Measurements from ENCODE around the gene LMOD1.
"Not testable (repeated sequence)": the region's sequence is repeated elsewhere in the genome, so short reads cannot be mapped to it uniquely, and the experiment has no call there.

LMOD1 gene

GRCh38 chr1:201917362-201918033 is 28.9 kb downstream of the LMOD1 start:
- no peak overlapping the region for H3K4me3 ChIP-seq
- no peaks in the 10 kb centered on the region; the same call in 1 of the 2 replicates for H3K27me3 ChIP-seq (ENCODE audit: low read depth)
- H3K4me1 ChIP-seq: no peaks in the 10 kb centered on the region
- in situ Hi-C loops (cut with MboI; ENCODE audit: low sequenced_read_pairs): no loop called here
- DNase-seq (ENCODE audit: low spot score in 2 of 2): no peak
- no peaks in the 10 kb centered on the region for H3K36me3 ChIP-seq (replicated peaks)
- H3K9me3 ChIP-seq: no peaks in the 10 kb centered on the region

- peak in 1 of 2 experiments; percentile 25 for DNase-seq (ENCODE audit: low spot score in 2 of 2)
- Histone ChIP-seq H3K36me3 (replicated peaks) (no peaks in the 10 kb centered on the region), H3K27me3 (ENCODE audit: low read depth) (no peaks in the 10 kb centered on the region; the same call in 1 of the 2 replicates), H3K4me3 (no peak overlapping the region), H3K4me1 (no peaks in the 10 kb centered on the region), H3K9me3 (no peaks in the 10 kb centered on the region)
- in situ Hi-C loops (cut with MboI; ENCODE audit: low sequenced_read_pairs): no loop called here
These were observed 29.6 kb downstream of the LMOD1 start for GRCh38 chr1:201916649-201917249.

DNA sequence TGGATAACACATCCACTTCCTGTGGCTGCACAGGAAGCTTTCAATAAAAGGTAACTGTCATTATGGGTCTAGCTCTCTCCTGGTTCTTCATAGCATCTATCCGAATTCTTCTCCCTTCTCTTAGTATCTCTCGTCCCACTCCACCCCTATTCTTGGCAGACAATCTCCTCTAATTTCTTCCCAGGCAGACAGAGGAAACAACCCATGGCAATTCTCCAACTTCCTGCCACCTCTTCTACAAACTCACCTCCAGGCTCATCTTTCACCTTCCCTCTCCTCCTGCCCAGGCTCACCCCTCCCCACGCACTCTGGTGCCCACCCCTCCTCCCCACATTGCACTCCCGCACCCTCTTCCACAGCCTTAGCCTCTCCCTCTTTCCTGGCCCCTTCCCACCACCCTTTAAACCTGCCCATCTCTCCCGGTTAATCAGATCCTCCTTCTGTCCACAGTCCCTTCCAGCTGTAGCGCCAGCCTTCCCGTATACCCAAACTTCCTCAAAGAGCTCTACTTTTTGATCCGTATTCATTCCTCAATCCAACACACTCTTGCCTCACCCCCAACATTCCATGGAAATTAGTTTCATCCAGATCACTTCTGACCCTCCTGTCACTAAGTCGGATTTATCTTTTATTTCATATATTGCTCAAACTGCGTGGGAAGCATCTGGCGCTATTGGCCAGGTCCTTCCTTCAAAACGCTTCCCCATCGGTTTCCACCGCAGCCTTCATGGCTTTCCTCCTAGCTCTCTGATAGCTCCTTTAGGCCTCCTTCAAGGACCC is 31.7 kb downstream of the LMOD1 start:
- no peak for DNase-seq (ENCODE audit: low spot score in 2 of 2)
- no peaks in the 10 kb centered on the region for H3K4me1 ChIP-seq
- H3K27me3 ChIP-seq (ENCODE audit: low read depth): no peaks in the 10 kb centered on the region; the same call in 1 of the 2 replicates
- no peak overlapping the region for H3K4me3 ChIP-seq
- no peaks in the 10 kb centered on the region for H3K9me3 ChIP-seq
- in situ Hi-C loops (cut with MboI; ENCODE audit: low sequenced_read_pairs): no loop called here
- no peaks in the 10 kb centered on the region for H3K36me3 ChIP-seq (replicated peaks)

DNA sequence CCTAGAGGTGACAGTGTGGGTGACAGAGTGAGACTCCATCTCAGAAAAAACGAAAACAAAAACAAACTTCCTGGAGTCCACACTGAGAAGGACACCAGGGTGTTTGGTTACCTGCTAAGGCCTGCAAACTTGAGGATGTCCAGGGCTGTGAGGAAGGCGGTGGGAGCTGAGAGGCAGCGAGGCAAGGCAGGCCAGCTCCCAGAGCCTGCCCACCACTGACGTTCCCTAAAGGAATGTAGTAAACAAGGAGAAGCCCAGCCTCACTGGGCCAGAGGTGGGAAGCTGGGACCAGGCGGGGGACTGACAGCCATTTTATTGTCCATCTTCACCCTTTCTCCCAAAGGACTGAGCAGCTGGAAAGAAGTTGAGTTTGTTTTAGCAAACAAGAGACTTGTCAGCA is 33.5 kb downstream of the LMOD1 start:
- DNase-seq (ENCODE audit: low spot score in 2 of 2): no peak

DNA sequence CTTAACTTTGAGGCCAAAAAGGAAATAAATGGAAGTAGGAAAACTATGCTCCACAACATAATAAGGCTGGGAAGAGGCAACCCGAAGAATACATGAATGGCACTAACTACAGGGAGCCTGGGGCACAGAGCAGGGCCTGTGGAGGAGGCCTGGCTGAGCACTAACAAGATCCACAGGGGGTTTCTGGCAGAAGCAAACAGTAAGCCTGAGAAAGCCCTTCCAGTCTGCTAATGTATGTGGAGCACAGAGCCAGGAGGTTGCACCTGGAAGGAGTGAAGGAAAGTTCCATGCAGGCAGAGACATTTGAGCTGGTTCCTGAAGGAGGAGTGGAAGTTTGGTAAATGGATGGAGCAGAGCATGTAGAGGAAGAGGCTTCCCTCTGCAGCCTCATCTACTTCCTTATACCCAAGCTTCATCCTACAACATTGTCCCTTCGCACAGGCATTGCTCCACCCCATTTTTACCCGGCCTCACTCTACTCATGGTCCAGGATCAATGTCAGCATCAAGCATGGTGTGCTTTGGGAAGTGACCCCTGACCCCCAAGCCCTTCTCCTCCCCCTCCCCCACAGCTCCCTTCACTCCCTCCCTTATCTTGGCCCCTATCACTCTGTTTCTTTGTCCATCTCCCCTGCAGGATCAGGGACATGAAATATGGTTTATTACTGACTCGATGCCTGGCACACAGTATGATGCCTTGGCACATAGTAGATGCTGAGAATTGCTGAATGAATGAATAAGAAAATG is 34.3 kb downstream of the LMOD1 start:
- H3K9me3 ChIP-seq: no peaks in the 10 kb centered on the region
- H3K4me1 ChIP-seq: no peaks in the 10 kb centered on the region
- DNase-seq (ENCODE audit: low spot score in 2 of 2): no peak
- no peaks in the 10 kb centered on the region for H3K36me3 ChIP-seq (replicated peaks)
- H3K27me3 ChIP-seq (ENCODE audit: low read depth): no peaks in the 10 kb centered on the region; the same call in 1 of the 2 replicates
- no peak overlapping the region for H3K4me3 ChIP-seq
- in situ Hi-C loops (cut with MboI; ENCODE audit: low sequenced_read_pairs): no loop called here

More for the DNA sequence above, 33.5 kb downstream of the LMOD1 start:
- H3K4me1 ChIP-seq: no peaks in the 10 kb centered on the region
- no peak overlapping the region for H3K4me3 ChIP-seq
- H3K27me3 ChIP-seq (ENCODE audit: low read depth): no peaks in the 10 kb centered on the region; the same call in 1 of the 2 replicates
- in situ Hi-C loops (cut with MboI; ENCODE audit: low sequenced_read_pairs): no loop called here
- no peaks in the 10 kb centered on the region for H3K36me3 ChIP-seq (replicated peaks)
- H3K9me3 ChIP-seq: no peaks in the 10 kb centered on the region

DNA sequence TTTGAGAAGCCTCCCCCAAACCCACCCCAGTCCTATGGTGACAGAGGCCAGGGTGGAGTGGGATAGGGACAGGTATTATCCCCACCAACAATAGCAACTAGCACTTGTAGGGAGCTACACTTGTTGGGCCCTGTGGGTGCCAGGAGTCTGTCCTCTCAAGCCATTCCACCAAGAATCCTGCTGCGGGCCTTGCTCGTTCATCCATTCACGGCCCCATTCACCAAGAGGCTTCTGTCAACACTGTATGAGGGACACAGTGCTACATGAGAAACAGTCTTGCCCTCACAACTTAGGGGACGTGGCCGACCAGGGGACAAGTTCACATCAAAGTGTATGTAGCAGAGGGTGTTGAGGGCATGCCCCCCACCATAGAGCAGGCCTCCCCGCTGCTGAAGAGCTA is 38.7 kb downstream of the LMOD1 start:
- no peak for DNase-seq (ENCODE audit: low spot score in 2 of 2)
- Histone ChIP-seq H3K9me3 (no peaks in the 10 kb centered on the region), H3K27me3 (ENCODE audit: low read depth) (no peaks in the 10 kb centered on the region), H3K4me3 (no peak overlapping the region), H3K36me3 (replicated peaks) (no peaks in the 10 kb centered on the region), H3K4me1 (no peaks in the 10 kb centered on the region)
- in situ Hi-C loops (cut with MboI; ENCODE audit: low sequenced_read_pairs): no loop called here

- H3K36me3 ChIP-seq (replicated peaks): no peaks in the 10 kb centered on the region
- H3K27me3 ChIP-seq (ENCODE audit: low read depth): no peaks in the 10 kb centered on the region
- no peak for DNase-seq (ENCODE audit: low spot score in 2 of 2)
- no peak overlapping the region for H3K4me3 ChIP-seq
- H3K9me3 ChIP-seq: no peaks in the 10 kb centered on the region
- in situ Hi-C loops (cut with MboI; ENCODE audit: low sequenced_read_pairs): no loop called here
- H3K4me1 ChIP-seq: no peaks in the 10 kb centered on the region
These were observed 40.0 kb downstream of the LMOD1 start for GRCh38 chr1:201906336-201906735.

- Histone ChIP-seq H3K27me3 (ENCODE audit: low read depth) (no peaks in the 10 kb centered on the region), H3K4me3 (no peak overlapping the region), H3K36me3 (replicated peaks) (no peaks in the 10 kb centered on the region), H3K4me1 (no peaks in the 10 kb centered on the region), H3K9me3 (no peaks in the 10 kb centered on the region)
- no peak for DNase-seq (ENCODE audit: low spot score in 2 of 2)
- in situ Hi-C loops (cut with MboI; ENCODE audit: low sequenced_read_pairs): no loop called here
These were observed 41.0 kb downstream of the LMOD1 start for GRCh38 chr1:201905234-201905890.

DNA sequence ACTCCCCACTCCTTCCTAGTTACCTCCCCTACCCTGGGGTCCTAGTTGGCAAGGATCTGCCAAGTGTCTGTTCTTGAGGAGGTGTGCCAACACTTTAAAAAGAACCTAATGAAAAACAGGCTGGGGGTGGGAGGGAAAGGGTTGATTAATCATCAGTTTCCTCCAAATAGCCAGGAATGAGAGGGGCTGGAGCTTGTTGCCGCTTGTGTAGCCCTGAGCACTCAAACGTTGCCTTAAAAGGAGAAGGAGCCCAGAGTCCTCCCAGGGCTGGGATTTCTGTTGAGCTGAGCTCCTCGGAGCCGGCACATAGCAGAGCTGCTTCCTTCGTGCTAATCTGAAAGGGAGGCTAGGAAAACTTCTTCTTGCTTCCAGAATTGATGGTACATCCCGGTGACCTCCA is 41.8 kb downstream of the LMOD1 start:
- in situ Hi-C loops (cut with MboI; ENCODE audit: low sequenced_read_pairs): no loop called here
- no peaks in the 10 kb centered on the region for H3K4me1 ChIP-seq

DNA sequence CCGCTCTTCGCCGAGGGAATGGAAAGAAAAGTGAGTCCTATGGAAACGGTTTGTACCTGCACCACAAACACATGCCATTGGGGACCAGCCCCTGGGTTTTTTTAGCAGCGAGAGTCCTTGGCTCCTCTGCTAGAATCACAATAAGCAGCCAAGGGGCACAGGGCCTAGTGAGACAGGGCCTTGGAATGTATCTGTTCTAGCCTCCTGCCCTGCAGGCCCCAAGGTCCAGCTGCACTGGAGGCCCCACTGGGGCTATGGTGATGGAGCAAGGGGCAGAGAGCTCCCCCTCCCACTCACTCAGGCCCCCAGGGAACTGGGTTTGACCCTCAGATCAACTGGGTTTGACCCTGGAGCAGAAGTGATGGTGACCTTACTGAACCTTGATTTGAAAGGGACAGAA is 43.2 kb downstream of the LMOD1 start:
- Histone ChIP-seq H3K4me3 (no peak overlapping the region), H3K4me1 (no peaks in the 10 kb centered on the region), H3K9me3 (no peaks in the 10 kb centered on the region), H3K27me3 (ENCODE audit: low read depth) (peaks cover 12% of the 10 kb centered on the region; the same call in 1 of the 2 replicates), H3K36me3 (replicated peaks) (no peaks in the 10 kb centered on the region)
- DNase-seq (ENCODE audit: low spot score in 2 of 2): no peak
- in situ Hi-C loops (cut with MboI; ENCODE audit: low sequenced_read_pairs): no loop called here

More for the DNA sequence above, 41.8 kb downstream of the LMOD1 start:
- Histone ChIP-seq H3K4me3 (no peak overlapping the region), H3K36me3 (replicated peaks) (no peaks in the 10 kb centered on the region), H3K27me3 (ENCODE audit: low read depth) (peaks cover 6% of the 10 kb centered on the region; the same call in 1 of the 2 replicates), H3K9me3 (no peaks in the 10 kb centered on the region)
- DNase-seq (ENCODE audit: low spot score in 2 of 2): no peak

DNA sequence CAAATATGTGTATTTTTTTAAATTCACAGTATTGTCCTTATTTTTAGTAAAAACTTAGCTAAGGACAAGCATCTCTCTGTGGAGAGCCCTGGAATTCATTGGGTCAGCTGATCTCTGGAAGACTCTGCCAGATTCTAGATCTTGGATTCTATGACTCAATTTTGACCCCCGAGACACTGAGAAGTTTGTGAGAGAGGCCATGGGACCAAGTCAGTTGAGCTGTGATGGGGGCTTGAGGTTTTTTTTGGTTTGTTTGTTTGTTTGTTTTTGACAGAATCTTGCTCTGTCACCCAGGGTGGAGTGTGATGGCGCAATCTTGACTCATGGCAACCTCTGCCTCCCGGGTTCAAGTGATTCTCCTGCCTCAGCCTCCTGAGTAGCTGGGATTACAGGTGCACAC is 44.1 kb downstream of the LMOD1 start:
- Histone ChIP-seq H3K9me3 (no peaks in the 10 kb centered on the region), H3K36me3 (replicated peaks) (no peaks in the 10 kb centered on the region), H3K27me3 (ENCODE audit: low read depth) (peaks cover 12% of the 10 kb centered on the region; the same call in 1 of the 2 replicates), H3K4me1 (no peaks in the 10 kb centered on the region), H3K4me3 (no peak overlapping the region)
- in situ Hi-C loops (cut with MboI; ENCODE audit: low sequenced_read_pairs): no loop called here
- no peak for DNase-seq (ENCODE audit: low spot score in 2 of 2)

- DNase-seq (ENCODE audit: low spot score in 2 of 2); H3K4me1 ChIP-seq; H3K9me3 ChIP-seq; H3K36me3 ChIP-seq (replicated peaks); H3K4me3 ChIP-seq; in situ Hi-C loops (cut with MboI; ENCODE audit: low sequenced_read_pairs): not testable (repeated sequence)
- peaks cover 12% of the 10 kb centered on the region; the same call in 1 of the 2 replicates for H3K27me3 ChIP-seq (ENCODE audit: low read depth)
These were observed 45.3 kb downstream of the LMOD1 start for GRCh38 chr1:201901036-201901435.

DNA sequence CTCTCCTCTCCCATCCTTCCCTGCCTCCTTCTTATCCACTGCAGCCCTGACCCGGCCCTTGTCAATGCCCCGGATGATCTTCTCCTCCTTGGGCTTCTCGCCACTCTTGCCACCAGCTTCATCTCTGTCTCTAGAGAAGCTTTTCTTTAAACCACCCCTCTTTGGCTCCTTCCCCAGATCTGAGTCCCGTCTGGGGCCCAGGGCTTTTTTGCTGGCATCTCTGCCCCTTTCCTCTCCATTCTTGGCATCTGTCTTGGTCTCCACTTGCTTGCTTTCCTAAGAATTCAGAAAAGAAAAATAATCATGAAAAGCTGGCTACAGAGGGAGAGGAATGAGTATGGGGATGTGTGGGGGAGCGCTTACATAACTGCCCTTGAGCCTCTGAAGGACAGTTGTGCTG is 45.9 kb downstream of the LMOD1 start:
- Histone ChIP-seq H3K27me3 (ENCODE audit: low read depth) (peaks cover 12% of the 10 kb centered on the region; the same call in 1 of the 2 replicates), H3K4me1 (peaks cover 3% of the 10 kb centered on the region; the same call in 1 of the 2 replicates), H3K36me3 (replicated peaks) (no peaks in the 10 kb centered on the region), H3K4me3 (no peak overlapping the region), H3K9me3 (no peaks in the 10 kb centered on the region)
- no peak for DNase-seq (ENCODE audit: low spot score in 2 of 2)
- in situ Hi-C loops (cut with MboI; ENCODE audit: low sequenced_read_pairs): no loop called here

Data from HAP-1 (cell line).